H1 (cell line): ENCODE measurements around the gene CENPP.

Experiments used
- CHD1 ChIP-seq: IDR thresholded peaks from 2 replicates; pipeline ENCODE4 v1.6.1; 2012; ENCODE audit warnings: low read depth, low read length, improper control_type of control experiment
- CTCF ChIP-seq, 3 experiments: IDR thresholded peaks; 1 replicate in 2 of 3; 2 replicates in 1 of 3; pipeline versions ENCODE4 v1.5.1 to v1.6.1; 2011; ENCODE audit warnings: low read length in 3 of 3, mild to moderate bottlenecking in 3 of 3, inconsistent platforms in 2 of 3, low read depth in 1 of 3, moderate library complexity in 1 of 3; ENCODE audit not compliant: insufficient read depth in 1 of 3; ENCODE audit errors: control extremely low read depth in 1 of 3
- EP300 ChIP-seq, 2 experiments: IDR thresholded peaks; 1 replicate in 1 of 2; 2 replicates in 1 of 2; pipeline ENCODE4 v1.6.1; 2011 to 2012; ENCODE audit warnings: low read depth in 2 of 2, low read length in 2 of 2, mild to moderate bottlenecking in 2 of 2, borderline replicate concordance in 1 of 2, inconsistent platforms in 1 of 2, moderate library complexity in 1 of 2
- TCF12 ChIP-seq: IDR thresholded peaks from 2 replicates; pipeline ENCODE4 v1.6.1; 2011; ENCODE audit warnings: low read depth, mild to moderate bottlenecking, low read length

GRCh38 chr9:92656537-92656925, 330.8 kb downstream of the CENPP start:
- TF ChIP-seq TCF12 (no peak), CTCF (IDR thresholded peaks at IDR 0.05; ENCODE audit: control extremely low read depth in 1 of 3, insufficient read depth in 1 of 3, low read depth in 1 of 3, low read length in 3 of 3) (no peak), EP300 (IDR thresholded peaks at IDR 0.05; ENCODE audit: borderline replicate concordance in 1 of 2, low read depth in 2 of 2, low read length in 2 of 2) (no peak), CHD1 (no peak)
